GM18861 (cell line): ENCODE results near the gene GSK3B.
"Not testable (repeated sequence)": the region's sequence is repeated elsewhere in the genome, so short reads cannot be mapped to it uniquely, and the experiment has no call there.

Source experiments
- ATAC-seq: cut with Tn5 transposase; IDR thresholded peaks from one replicate; pipeline ENCODE4 v1.9.1; 2021; ENCODE audit not compliant: unreplicated experiment

GSK3B gene

GRCh38 chr3:120018299-120018698, 75.9 kb downstream of the GSK3B start:
- no peak for ATAC-seq

GRCh38 chr3:120017692-120018091, 76.6 kb downstream of the GSK3B start:
- ATAC-seq = no peak

- no peak for ATAC-seq
These were observed 80.8 kb downstream of the GSK3B start for GRCh38 chr3:120013481-120013880.

DNA sequence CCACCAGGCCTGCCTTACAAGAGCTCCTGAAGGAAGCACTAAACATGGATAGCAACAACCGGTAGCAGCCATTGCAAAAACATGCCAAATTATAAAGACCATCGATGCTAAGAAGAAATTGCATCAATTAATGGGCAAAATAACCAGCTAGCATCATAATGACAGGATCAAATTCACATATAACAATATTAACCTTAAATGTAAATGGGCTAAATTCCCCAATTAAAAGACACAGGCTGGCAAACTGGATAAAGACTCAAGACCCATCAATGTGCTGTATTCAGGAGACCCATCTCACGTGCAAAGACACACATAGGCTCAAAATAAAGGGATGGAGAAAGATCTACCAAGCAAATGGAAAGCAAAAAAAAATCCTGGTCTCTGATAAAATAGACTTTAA, 88.5 kb downstream of the GSK3B start:
- not testable (repeated sequence) for ATAC-seq

- ATAC-seq = not testable (repeated sequence)
These were observed 90.2 kb downstream of the GSK3B start for GRCh38 chr3:120004008-120004498.

- no peak for ATAC-seq
These were observed 96.1 kb downstream of the GSK3B start for GRCh38 chr3:119998166-119998565.

DNA sequence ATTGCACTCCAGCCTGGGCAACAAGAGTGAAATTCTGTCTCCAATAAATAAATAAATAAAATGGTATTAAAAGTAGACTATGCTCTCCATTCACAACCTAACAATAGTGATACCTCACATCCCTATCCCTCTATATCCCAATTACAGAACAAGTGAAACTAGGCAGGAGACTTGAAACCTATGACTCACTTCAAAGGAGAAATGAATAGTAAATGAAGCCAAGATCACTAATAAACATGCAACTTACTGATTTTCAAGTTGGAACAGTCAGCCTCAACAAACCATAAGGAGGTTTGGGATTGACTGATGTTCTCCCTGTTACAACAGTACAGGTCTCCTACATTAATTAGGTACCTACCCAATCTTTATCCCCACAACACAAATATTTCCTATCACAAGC, 103.4 kb downstream of the GSK3B start:
- ATAC-seq = no peak

DNA sequence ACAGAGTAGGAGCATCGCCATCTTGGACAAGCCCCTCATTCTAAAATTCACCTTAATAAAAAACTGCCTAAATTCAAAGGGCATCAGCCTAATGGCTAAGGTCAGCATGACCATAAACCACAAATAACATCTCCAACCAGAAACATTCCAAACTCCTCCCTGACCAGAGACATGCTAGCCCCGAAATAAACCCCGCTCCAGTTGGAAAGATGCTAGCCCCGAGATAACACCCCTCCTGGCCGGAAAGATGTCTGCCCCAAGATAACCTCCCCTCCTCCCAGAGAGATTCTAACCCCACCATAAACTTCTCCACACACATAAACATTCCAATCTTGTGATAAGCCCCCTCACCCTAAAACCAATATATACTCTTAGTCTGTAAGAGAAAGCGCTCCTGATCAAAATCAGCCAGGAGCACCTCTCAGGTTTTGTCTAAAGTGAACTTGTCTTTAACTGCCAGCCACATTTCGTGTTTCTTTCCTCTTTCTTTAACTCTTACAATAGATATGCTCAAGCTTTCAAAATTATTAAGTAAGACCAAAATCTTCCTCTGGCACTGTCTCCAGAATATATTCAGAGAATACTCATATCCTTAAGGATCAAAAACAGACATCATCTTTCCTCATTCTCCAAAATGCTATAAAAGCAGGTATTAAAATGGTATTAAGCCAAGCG, 104.1 kb downstream of the GSK3B start:
- no peak for ATAC-seq

DNA sequence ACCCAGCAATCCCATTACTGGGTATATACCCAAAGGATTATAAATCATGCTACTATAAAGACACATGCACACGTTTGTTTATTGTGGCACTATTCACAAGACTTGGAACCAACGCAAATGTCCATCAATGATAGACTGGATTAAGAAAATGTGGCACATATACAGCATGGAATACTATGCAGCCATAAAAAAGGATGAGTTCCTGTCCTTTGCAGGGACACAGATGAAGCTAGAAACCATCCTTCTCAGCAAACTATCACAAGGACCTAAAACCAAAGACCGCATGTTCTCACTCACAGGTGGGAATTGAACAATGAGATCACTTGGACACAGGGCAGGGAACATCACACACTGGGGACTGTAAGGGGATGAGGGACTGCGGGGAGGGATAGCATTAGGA, 107.4 kb downstream of the GSK3B start:
- ATAC-seq = not testable (repeated sequence)

DNA sequence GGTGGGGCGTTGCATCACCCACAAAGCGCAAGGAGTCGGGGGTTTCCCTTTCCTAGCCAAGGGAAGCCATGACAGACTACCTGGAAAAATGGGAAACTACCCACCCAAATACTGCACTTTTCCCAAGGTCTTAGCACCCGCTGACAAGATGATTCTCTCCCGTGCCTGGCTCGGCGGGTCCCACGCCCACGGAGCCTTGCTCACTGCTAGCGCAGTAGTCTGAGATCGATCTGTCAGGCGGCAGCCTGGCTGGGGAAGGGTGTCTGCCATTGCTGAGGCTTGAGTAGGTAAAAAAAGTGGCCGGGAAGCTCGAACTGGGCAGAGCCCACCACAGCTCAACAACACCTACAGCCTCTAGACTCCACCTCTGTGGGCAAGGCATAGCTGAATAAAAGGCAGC, 112.9 kb downstream of the GSK3B start:
- no peak for ATAC-seq

- no peak for ATAC-seq
These were observed 115.6 kb downstream of the GSK3B start for GRCh38 chr3:119978554-119979208.

DNA sequence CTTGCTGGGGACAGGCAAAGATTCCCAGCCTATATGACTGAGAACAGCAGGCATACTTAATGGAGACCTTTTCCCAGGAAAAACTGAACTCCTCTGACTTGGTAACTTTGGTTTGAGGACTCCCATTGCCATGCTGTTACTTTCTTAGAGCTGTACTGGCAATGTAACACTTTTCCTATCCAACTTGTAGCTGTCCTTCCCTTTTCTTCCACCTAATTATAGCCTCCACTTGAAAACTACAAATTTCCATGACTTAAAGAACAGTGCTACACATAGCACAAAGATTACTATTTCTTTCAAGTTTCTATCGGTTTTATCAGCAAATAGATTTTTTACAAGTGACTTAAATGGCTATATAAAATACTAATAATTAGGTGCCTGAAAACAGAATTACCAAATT, 116.9 kb downstream of the GSK3B start:
- ATAC-seq = no peak

- ATAC-seq = no peak
These were observed 118.0 kb downstream of the GSK3B start for GRCh38 chr3:119976214-119976613.

GRCh38 chr3:119974656-119975055, 119.6 kb downstream of the GSK3B start:
- no peak for ATAC-seq

- no peak for ATAC-seq
These were observed 121.1 kb downstream of the GSK3B start for GRCh38 chr3:119973018-119973646.

DNA sequence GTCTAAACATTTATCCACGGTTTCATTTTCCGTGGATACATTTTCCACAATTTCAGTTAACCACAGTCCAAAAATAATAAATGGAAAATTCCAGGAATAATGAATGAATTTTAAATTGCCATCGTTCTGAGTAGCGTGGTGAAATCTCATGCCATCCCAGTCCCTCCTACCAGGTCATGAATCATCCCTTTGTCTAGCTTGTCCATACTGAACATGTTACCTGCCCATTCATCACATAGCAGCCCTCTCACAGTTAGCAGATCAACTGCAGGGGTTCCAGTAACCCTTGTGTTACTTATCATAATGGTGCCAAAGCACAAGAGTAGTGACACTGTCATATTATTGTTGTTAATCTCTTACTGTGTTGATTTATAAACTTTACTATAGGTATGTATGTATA, 124.5 kb downstream of the GSK3B start:
- ATAC-seq = no peak

DNA sequence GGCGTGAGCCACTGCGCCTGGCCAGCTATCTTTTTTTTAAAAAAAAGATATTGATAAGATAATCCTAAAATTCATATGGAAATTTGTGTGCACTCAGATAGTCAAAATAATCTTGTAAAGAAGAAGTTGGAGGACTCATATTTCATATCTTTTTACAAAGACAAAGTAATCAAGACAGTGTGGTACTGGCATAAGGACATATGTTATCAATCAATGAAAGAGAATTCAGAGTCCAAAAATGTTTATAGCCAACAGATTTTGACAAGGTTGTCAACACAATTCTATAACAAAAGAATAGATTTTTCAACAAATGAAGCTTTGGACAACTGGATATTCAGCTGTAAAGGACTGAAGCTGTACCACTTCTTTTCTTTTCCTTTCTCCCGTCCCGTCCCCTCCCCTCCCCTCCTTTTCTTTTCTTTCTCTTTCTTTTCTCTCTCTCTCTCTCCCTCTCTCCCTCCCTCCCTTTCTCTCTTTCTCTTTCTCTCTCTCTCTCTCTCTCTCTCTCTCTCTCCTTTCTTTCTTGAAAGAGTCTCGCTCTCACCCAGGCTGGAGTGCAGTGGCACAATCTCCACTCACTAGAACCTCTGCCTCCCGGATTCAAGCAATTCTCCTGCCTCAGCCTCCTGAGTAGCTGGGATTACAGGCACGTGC, 126.8 kb downstream of the GSK3B start:
- no peak for ATAC-seq

- ATAC-seq = no peak
These were observed 128.6 kb downstream of the GSK3B start for GRCh38 chr3:119965692-119966091.

DNA sequence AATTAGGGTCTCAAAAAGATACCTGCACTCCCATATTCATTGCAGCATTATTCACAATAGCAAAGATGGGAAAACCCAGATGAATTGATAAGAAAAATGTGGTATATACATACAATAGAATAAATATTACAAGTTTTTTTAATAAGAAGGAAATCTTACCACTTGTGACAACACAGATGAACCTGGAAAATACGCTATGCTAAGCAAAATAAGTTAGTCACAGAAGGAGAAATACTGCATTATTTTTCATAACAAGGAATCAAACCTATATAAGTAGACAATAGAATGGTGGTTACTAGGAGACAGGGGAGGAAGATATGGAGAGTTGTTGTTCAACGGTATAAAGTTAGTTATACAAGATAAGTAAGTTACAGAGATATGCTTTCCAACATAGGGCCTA, 130.0 kb downstream of the GSK3B start:
- no peak for ATAC-seq

- ATAC-seq = no peak
These were observed 138.3 kb downstream of the GSK3B start for GRCh38 chr3:119955972-119956371.

DNA sequence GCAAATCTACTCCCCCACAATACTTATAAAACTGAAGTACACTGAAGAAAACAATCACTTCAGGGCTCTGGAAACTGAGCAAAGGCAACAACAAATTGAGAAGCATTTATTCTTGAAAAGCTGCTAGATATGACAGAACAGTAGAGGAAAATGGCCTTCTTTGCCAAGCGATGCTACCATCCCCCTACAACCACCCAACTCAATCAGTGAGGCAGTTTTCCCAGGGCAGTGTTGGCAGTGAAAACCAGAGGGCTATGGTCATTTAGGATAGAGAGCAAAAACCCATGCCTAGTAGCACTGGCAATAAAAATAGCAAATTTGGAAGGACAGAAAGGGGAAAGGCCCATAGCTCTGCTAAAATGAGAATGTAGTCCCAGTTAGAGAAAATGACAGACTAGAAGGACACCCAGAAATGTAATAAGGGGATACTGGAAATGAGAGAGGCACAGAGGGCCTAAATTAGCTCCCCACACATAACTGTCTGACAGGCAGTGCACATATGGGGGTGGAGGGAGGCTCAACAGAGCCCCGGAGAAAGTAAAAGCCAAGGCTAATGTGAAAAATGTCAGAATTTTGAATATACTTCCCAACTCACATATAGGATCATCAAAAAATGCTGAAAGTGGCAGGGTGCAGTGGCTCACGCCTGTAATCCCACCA, 143.5 kb downstream of the GSK3B start:
- ATAC-seq = no peak
